GM18909 (cell line): ENCODE results near the gene UBFD1.
"Not testable (repeated sequence)": the region's sequence is repeated elsewhere in the genome, so short reads cannot be mapped to it uniquely, and the experiment has no call there.

Experiments
- ATAC-seq: cut with Tn5 transposase; IDR thresholded peaks from one replicate; pipeline ENCODE4 v1.9.1; 2021; ENCODE audit warnings: mild to moderate bottlenecking; ENCODE audit not compliant: unreplicated experiment, poor library complexity

UBFD1 gene, protein sequence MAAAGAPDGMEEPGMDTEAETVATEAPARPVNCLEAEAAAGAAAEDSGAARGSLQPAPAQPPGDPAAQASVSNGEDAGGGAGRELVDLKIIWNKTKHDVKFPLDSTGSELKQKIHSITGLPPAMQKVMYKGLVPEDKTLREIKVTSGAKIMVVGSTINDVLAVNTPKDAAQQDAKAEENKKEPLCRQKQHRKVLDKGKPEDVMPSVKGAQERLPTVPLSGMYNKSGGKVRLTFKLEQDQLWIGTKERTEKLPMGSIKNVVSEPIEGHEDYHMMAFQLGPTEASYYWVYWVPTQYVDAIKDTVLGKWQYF

DNA sequence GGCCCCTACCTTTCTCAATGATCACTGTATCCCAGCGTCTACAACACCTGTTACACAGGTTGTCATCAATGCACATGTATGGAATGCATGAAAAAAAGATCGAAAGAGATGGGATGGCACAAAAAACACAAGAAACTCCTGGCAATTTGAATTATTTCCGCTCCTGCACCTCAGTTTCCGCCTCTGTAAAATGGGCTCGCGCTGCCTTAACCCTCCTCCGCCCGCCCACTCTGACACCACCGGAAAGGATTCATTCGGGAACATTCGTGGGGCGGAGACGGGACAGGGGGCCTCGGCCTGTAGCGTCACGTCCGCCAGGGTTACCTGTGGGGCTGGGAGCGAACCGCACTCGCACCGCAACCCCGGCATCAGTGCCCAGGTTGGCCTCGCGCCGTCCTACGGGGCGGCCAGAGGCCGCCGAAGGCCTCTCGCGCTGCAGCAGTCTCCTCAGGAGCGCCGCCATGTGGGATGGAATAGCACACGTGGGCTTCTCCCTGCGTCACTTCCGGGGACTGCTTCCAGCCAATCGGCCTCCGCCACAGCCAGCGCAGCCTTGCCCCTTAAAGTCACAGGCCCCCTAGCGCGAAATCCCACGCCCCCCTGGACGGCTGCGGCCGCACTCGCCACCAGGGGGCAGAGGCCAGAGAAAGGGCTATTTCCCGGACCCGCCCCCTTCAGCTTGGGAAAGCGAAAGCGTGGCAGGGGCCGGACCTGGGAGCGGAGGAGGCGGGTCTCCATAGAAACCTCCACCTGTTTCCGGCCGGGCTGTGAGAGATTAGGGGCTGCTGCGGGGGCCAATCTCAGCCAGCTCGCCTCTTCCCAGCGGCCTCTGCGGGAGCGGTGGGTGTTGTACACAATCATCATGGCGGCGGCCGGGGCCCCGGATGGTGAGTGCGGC is at the start of gene UBFD1, which contains the start of gene EARS2:
UBFD1 (plus strand) TSS at position 847 of the 898 bp plus-strand sequence; CDS start at position 863, 16 bp downstream.
EARS2 (minus strand) TSS at position 470 of the 898 bp plus-strand sequence; CDS start at position 463, 7 bp downstream.
- peak; percentile 91 for ATAC-seq

DNA sequence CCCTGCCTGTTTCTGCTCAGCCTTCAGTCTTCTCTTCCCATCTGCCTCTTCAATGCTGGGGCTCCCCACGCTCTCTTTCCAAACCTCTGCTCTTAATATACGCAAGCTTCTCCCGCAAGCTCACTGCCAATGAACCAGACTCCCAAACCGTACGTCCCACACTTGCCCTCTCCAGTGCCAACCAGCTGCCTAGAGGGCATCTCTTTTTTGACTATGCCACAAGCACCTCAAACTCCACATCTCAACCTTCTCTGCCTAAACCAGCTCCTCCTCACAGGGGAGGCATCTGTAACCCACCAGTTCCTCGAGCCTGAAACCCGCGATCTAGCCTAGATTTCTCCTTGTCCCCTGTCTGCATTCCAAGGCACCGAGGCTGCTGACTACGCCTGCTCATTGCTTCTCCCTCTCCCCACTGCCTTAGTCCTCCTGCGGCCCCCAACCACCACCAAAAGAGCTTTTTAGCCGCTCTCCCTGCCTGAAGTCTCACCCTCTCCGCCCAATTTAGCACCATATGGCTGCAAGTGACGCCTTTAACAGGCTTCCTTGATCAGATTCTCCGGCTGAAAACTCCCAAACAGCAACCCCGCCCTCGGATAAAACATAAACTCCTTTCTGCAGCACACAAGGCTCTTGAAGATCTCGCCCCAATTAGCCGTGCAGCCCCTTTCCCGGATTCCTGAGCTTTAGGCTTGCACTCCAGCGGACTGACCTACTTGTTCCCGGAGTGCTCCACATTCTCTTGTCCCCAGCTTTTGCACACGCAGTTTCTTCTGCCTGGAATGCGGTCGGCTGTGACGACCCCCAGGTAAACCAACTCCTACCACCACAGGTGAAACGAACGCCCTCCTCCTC is 48.7 kb upstream of the UBFD1 start:
- ATAC-seq, result no peak

DNA sequence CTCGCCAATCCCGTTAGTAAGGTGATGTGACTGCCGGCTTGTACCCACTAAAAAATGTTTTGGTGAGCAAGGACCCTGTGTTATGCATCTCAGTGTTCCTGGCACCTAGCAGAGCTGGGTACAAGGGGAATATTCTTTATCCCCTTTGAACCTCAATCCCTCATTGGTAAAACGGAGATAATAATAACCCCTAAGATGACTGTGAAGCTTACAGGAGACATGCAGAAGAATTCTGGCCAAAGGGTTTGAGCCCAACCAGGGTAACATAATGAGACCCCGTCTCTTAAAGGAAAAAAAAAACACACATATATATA is 48.1 kb upstream of the UBFD1 start:
- no peak for ATAC-seq

DNA sequence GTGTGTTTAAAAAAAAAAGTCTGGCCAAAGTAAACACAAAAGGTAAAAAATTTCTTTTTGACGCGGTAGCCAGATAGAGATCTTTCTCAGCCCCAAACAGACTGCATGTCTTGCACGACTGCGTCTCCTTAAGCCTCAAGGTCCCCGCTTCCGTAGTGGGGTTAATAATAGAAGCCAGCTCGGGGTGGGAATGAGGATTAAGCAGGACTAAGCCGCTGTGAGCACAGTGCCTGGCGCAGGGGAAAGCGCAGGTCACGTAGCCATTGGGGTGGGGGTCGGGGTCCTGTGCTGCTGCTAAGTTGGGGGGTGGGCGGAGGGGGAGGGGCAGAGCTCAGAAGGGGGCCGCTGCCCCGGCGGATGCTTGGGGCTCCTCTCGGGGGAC is 47.8 kb upstream of the UBFD1 start:
- peak; percentile 6 for ATAC-seq

DNA sequence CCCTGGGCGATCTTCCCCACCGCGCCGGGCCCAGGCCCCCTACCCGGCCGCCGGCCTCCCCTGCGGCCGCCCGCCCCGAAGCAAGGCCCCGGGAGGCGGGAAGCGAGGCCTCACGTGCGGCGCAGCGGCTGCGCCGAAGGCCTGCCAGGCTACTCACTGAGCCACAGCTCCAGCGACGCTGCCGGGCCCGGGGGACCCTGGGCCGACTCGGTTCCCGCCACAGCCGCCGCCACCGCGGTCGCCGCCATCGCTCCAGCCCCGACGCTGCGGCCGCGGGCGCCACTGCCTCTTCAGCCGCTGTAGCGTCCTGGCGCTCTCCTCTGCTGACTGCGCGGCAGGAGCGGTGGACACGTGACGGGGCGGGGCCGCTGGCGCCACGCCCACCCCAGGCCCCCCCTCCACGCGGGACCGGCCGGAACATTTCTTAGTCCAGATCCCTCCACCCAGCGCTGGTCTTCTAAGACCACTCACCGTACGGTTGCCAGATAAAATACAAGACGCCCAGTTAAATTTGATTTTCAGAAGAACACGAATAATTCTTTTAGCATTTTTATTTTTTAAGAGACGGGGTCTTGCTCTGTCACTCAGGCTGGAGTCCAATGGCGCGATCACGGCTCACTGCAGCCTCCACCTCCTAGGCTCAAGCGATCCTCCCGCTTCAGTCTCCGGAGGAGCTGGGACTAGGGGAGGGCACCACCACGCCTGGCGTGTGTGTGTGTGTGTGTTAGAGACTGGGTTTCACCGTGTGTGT is 47.2 kb upstream of the UBFD1 start, which contains the start of gene GGA2:
GGA2 (minus strand) TSS at position 331 of the 751 bp plus-strand sequence; CDS start at position 248, 83 bp downstream.
- peak; percentile 81 for ATAC-seq

DNA sequence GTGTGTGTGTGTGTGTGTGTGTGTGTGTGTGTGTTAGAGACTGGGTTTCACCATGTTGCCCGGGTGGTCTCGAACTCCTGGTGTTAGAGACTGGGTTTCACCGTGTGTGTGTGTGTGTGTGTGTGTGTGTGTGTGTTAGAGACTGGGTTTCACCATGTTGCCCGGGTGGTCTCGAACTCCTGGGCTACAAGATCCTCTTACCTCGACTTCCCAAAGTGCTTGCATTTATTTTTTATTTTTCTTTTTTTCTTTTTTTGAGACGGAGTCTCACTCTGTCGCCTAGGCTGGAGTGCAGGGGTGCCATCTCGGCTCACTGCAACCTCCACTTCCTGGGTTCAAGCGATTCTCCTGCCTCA is 46.6 kb upstream of the UBFD1 start:
- ATAC-seq, result not testable (repeated sequence)

DNA sequence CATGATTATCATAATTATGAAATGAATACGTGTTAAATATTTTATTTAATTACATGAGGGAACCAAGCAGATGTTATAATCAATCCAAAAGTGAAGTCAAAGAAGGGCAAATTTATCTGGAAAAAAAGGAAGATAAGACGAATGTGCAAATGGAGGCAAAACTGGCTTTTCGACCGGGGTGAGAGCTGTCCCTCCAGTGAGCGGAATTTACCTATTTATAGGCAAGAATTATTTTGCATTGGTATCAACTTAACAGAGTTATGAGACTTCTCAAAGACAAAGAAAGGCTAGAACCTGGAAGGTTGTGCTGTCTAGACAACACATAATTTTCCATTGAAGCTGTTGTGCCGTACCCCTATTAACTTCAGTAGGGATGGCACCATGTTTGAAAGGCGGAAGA is 45.8 kb upstream of the UBFD1 start:
- ATAC-seq, result no peak

DNA sequence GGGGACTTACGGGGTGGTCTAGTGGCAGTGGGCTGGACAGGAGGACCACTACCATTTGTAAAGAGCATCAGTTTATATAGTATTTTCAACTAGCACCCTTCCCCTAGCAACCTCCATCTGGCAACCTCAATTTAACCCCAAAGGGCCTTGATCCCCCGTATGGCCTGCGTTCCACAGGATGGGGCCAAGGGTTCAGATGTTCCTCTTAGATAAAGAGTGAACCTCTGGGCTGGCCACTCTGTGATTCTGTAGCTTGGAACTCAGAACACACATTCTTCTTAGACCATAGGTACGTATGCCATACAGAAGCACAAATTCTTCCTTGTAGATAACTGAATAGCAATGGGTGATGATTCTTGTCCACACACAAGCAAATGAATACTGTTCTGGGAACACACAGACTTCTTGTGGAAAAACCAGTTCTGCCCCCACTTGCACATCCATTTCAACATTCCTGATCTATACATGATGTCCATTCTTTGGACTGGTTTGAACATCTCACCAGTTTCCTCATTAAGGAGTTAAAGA is 45.3 kb upstream of the UBFD1 start:
- ATAC-seq, result no peak

DNA sequence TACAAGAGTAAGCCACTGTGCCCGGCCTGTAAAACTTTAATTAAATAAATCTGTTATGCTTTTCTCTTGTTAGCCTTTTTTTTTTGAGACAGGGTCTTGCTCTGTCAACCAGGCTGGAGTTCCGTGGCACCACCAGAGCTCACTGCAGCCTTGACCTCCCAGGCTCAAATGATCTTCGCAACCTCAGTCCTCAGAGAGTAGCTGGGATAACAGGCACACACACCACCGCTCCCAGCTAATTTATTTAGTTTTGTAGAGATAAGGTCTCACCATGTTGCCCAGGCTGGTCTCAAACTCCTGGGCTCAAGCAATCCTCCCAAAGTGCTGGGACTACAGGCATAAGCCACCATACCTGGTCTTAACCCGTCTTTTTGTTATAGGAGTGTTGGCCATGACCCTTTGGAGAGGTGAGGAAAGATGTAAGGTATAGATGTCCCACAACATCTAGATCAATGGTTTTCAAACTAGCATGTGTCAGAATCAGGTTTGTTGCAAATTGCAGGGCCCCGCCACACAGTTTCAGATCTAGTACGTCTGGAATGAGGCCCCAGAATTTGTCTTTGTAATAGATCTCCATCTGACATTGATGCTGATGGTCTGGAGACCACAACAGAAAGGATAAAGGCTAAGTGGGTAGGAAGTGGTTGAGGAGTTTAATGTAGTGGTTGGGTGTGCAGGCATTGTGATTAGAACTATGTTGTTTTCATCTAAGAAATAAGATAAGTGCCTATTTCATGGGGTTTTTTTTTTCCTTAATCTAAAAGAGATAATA is 43.0 kb upstream of the UBFD1 start:
- ATAC-seq, result no peak

DNA sequence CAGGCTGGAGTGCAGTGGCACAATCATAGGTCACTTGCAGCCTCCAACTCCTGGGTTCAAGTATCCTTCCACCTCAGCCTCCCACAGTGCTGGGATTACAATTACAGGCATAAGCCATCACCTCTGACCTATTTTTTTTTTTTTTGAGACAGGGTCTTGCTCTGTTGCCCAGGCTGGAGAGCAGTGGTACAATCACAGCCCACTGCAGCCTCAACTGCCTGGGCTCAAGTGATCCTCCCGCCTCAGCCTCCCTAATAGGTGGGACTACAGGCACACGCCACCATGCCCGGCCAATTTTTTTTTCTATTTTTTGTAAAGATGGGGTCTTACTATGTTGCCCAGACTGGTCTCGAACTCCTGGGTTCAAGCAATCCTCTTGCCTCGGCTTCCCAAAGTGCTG is 41.6 kb upstream of the UBFD1 start:
- ATAC-seq, result no peak

DNA sequence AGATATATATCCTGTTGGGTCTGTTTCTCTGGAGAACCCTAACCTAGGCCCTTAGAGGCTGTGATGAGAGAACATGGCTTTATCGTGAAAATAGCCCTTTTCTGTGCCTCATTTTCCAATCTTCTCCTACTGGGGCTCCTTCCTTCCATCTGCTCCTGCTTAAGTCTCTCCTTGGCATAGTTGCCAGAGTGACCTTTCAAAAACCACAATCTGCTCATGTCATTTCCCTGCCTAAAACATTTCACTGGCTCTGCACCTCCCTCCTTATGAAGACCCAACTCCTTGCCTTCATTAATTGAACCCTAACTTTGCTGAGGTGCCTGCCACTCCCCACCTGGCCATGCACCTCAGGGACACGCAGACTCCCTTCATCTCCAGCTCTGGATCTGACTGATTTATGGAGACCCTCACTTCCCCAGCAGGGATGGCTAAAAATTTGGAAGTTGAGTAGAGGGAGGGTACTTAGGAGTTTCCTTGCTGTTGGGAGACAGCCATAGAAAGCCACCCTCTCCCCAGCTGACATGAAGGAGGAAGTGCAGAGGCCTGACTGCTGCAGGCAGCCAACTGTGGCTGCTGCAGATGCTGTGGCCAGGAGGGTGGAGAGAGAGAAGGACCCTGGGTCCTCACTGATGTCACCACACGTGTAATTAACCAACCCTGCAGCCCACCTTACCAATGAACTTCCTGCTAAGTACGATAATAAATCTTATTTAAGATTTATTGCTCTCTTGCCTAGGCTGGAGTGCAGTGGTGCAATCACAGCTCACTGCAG is 41.0 kb upstream of the UBFD1 start:
- no peak for ATAC-seq

DNA sequence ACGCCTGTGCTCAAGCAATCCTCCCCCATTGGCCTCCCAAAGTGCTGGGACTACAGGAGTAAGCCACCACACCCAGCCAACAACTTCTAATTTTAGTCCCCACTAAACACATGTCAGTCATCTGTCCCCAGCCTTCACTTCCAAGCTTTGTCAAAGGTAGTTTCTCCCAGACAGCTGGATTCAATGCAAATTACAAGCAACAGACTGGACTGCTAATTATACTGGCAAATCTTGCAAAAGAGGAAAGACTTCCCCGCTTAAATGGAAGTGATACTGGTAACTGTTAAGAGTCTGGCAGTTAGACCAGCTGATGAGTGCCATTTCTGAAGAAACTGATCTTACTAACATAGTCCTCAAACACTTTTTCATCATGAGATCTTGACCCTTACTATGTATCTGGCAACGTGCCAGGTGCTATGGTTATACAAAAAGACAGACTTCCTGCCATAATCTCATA is 39.1 kb upstream of the UBFD1 start:
- no peak for ATAC-seq

DNA sequence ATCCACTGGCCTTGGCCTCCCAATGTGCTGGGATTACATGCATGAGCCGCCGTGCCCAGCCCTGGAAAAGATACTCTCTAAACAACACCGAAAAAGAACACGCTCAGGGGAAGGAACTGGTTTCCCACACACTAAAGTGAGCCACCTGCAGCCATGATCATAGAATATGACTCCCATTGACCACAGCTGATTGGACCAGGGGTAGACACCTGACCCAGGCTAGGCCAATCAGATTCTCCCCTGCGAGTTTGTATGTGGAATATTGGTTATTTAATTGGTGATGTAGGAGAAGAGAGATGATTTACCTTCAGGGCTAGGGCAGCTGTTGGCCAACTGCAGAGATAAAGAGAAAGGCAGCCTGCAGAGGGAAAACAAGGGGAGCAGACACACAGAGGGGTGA is 38.2 kb upstream of the UBFD1 start:
- ATAC-seq, result no peak

DNA sequence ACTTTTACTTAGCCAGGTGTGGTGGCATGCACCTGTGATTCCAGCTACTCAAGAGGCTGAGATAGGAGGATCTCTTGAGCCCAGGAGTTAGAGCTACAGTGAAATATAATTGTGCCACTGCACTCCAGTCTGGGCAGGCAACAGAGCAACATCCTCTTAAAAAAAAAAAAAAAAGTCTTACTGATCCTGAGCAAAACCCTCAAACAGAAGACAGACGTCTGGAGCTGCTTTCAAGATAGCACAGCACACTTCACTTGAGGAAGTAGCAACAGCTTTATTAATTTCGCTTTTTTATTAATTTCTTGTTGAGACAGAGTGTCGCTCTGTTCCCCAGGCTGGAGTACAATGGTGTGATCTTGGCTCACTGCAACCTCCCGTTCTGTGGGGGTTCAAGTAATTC is 37.0 kb upstream of the UBFD1 start:
- no peak for ATAC-seq

DNA sequence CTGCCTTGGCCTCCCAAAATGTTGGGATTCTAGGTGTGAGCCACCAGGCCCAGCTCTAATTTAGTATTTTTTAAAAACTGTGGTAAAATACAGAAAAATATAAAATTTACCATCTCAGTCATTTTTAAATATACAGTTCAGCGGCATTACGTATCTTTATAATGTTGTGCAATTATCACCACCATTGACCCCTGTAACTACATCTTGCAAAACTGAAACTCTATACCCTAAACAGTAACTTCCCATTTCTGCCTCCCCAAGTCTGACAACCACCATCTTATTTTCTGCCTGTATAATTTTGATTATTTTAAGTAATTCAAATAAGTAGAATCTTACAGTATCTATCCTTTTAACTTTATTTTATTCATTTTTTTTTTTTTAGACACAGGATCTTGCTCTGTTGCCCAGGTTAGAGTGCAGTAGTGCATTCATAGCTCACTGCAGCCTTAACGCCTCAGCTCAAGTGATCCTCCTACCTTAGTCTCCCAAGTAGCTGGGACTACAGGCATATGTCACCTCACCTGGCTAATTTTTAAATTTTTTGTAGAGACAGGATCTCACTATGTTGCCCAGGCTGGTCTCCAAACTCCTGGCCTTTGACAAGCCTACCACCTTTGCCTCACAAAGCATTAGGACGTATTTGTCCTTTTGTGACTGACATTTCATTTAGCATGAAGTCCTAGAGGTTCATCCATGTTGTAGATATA is 36.3 kb upstream of the UBFD1 start:
- no peak for ATAC-seq

DNA sequence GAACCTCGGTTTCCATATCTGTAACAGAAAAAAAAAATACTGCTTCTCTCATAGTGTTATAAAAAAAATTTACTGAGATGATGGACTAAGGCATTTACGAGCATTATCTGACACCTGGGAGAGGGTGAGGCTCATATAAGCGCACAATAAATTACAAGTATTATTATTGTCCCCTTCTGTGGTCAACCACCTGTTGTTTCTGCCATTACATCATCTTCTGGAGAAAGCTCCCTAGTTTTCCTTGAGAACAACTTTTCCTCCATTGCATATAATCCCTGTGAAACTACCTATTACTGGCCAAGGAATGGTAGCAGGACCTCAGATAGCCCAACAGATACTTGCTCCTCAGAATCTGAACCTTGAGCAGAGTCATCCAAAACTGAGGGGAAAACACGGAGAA is 35.6 kb upstream of the UBFD1 start:
- no peak for ATAC-seq

DNA sequence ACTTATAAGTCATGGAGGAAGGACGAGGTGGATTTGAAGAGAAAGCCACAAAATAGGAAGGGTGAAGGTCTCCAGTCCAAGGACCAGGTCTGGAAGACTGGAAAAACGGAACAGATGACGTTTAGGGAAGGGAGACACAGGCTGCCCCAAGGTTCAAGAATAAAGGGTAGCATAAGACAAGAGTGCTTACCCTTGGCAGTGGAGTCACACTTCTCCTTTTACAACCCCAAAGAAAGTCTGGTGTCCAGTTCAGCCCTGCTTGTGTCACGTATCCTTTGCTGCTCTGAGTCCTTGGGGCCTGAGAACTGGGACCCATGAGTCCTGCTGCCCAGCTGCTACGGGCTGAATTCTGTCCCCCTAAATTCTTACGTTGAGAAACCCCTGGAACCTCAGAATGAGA is 34.2 kb upstream of the UBFD1 start:
- no peak for ATAC-seq
